Measurements from ENCODE around the gene KANK2. TPM values are rescaled to one million over a fixed set of nuclear protein-coding genes. Genes with fewer than 3 reads are reported as not detected.

The KANK2 gene
- total and polyA plus RNA-seq, 2 experiments from 2014 or later, result 15.9 to 65.4 TPM

GRCh38 chr19:11145536-11145924, 51.8 kb downstream of the KANK2 start:
- H3K4me1 Mint-ChIP-seq, result peaks cover 14% of the 10 kb centered on the region
- no peak overlapping the region for H3K27ac Mint-ChIP-seq
- H3K36me3 Mint-ChIP-seq (ENCODE audit: low read depth), result peaks cover 43% of the 10 kb centered on the region
- no peaks in the 10 kb centered on the region for H3K27me3 ChIP-seq (ENCODE audit: insufficient read depth)
- 0 out of 2 replicates have a peak, but pooled peaks cover under 1% of the 10 kb centered on the region for H3K79me2 ChIP-seq (replicated peaks; ENCODE audit: insufficient read depth)
- no peaks in the 10 kb centered on the region for H3K9me3 Mint-ChIP-seq
- peaks cover 33% of the 10 kb centered on the region for H3F3A ChIP-seq (replicated peaks; ENCODE audit: low read depth)
- H3K4me3 Mint-ChIP-seq, result no peak overlapping the region
- DNase-seq (ENCODE audit: low spot score), result no peak
- no peak overlapping the region for H3K27ac ChIP-seq (ENCODE audit: low read depth)
- peaks cover 6% of the 10 kb centered on the region for H3K27me3 Mint-ChIP-seq (ENCODE audit: insufficient read depth, low read depth, poor library complexity)
- peaks cover 26% of the 10 kb centered on the region for H3K4me1 ChIP-seq (ENCODE audit: insufficient read depth)
- H2AFZ ChIP-seq, result no peak overlapping the region
- H3K36me3 ChIP-seq (ENCODE audit: insufficient read depth), result peaks cover 14% of the 10 kb centered on the region
- H3K4me3 ChIP-seq, result no peak overlapping the region
- ATAC-seq, result no peak
- no peak overlapping the region for H3K4me2 ChIP-seq
- peaks cover 3% of the 10 kb centered on the region for H4K20me1 ChIP-seq (replicated peaks; ENCODE audit: insufficient read depth)
- TF ChIP-seq, protein P1, sequence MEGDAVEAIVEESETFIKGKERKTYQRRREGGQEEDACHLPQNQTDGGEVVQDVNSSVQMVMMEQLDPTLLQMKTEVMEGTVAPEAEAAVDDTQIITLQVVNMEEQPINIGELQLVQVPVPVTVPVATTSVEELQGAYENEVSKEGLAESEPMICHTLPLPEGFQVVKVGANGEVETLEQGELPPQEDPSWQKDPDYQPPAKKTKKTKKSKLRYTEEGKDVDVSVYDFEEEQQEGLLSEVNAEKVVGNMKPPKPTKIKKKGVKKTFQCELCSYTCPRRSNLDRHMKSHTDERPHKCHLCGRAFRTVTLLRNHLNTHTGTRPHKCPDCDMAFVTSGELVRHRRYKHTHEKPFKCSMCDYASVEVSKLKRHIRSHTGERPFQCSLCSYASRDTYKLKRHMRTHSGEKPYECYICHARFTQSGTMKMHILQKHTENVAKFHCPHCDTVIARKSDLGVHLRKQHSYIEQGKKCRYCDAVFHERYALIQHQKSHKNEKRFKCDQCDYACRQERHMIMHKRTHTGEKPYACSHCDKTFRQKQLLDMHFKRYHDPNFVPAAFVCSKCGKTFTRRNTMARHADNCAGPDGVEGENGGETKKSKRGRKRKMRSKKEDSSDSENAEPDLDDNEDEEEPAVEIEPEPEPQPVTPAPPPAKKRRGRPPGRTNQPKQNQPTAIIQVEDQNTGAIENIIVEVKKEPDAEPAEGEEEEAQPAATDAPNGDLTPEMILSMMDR (conservative IDR thresholded peaks at IDR 0.05; ENCODE audit: low read depth in 2 of 2), result no peak
- TF ChIP-seq EZH2phosphoT487 (IDR thresholded peaks at IDR 0.05; ENCODE audit: unreplicated experiment) (no peak), ZNF331 (CRISPR knock-in tag; IDR thresholded peaks at IDR 0.05; ENCODE audit: low read depth) (no peak)
- no peaks in the 10 kb centered on the region for H3K9me2 ChIP-seq (ENCODE audit: insufficient read depth)

DNA sequence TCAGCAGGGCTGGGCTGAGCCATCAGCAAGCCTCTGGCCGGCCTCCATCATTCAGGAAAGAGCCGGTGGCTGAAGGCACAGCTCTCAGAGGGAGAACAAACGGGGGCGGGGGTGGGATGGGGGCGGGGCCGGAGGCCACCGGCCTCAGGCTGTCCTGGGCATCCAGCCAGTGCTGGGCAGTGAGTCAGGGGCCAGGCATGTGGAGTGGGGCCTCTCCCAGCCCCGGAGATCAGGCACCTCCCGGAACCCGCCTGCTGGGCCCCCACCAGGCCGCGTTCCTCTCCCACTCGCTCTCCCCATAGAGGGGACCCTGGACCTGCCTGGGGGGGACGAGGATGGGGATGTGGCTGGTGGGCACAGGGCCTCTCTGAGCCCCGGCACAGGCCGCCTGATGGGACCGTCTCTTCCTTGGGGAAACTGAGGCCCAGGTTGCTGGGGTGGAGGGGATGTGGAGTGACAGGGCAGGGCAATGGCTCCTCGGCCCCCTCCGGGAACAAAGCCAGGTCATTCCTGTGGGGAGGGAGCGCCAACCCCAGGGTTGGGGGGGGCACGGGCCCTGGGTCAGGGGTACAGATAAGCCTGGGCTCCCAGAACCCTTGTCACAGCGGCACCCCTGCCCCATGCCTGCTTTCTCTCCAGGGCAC, 54.7 kb downstream of the KANK2 start:
- peaks cover 25% of the 10 kb centered on the region for H3K36me3 Mint-ChIP-seq (ENCODE audit: low read depth)
- peaks cover 3% of the 10 kb centered on the region for H4K20me1 ChIP-seq (replicated peaks; ENCODE audit: insufficient read depth)
- peaks cover 22% of the 10 kb centered on the region for H3K4me1 Mint-ChIP-seq
- peaks cover 10% of the 10 kb centered on the region for H3K36me3 ChIP-seq (ENCODE audit: insufficient read depth)
- peaks cover 39% of the 10 kb centered on the region for H3K4me1 ChIP-seq (ENCODE audit: insufficient read depth)
- peak overlapping the region; percentile 43 for H3K4me3 ChIP-seq
- H3K27ac ChIP-seq (ENCODE audit: low read depth), result peak overlapping the region; percentile 81
- no peak overlapping the region; the same call in 1 of the 2 replicates for H3K27ac Mint-ChIP-seq
- ATAC-seq, result peak; percentile 23
- H3K9me2 ChIP-seq (ENCODE audit: insufficient read depth), result no peaks in the 10 kb centered on the region
- H3K79me2 ChIP-seq (replicated peaks; ENCODE audit: insufficient read depth), result no peaks in the 10 kb centered on the region
- TF ChIP-seq ZNF114 (CRISPR knock-in tag; IDR thresholded peaks at IDR 0.05) (no peak), ZNF462 (CRISPR knock-in tag; IDR thresholded peaks at IDR 0.05) (no peak), NANOG (IDR thresholded peaks at IDR 0.05; ENCODE audit: borderline replicate concordance) (no peak), POLR2AphosphoS5 (IDR thresholded peaks at IDR 0.05; ENCODE audit: low read depth) (no peak), EZH2 (IDR thresholded peaks at IDR 0.05; ENCODE audit: low read depth, unreplicated experiment) (no peak), ETS1 (IDR thresholded peaks at IDR 0.05) (no peak)
- TF ChIP-seq, protein P1 (conservative IDR thresholded peaks at IDR 0.05; ENCODE audit: low read depth in 2 of 2), result no peak
- H2AFZ ChIP-seq, result no peak overlapping the region
- no peaks in the 10 kb centered on the region for H3K27me3 ChIP-seq (ENCODE audit: insufficient read depth)
- no peaks in the 10 kb centered on the region for H3K9me3 Mint-ChIP-seq
- H3K4me2 ChIP-seq, result peak overlapping the region; percentile 73
- peaks cover 15% of the 10 kb centered on the region for H3K27me3 Mint-ChIP-seq (ENCODE audit: insufficient read depth, low read depth, poor library complexity)
- H3K4me3 Mint-ChIP-seq, result no peak overlapping the region
- peak; percentile 62 for DNase-seq (ENCODE audit: low spot score)
- peaks cover 29% of the 10 kb centered on the region for H3F3A ChIP-seq (replicated peaks; ENCODE audit: low read depth)

Measured in GM23338 (cell line).